ENCODE results near the gene CELA3B.

Gene CELA3B

DNA sequence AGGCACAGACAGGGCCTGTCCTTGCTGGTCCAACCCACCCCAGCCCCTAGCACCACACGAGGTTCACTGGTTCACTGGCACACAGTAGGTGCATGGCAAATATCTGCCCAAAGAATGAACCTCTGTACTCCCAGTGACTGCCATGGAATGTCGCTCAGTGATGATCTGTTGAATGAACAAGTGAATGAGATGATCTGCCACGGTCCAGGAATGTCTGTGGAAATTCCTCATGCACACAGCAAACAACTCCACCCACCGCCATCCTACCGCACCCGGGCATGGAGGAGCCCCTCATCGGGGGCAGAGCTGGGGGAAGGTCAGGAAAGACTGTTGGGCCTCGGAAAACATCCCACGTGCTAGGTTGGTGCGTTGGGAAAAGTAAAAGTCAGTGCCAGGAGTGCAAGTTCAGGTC is 41.4 kb upstream of the CELA3B start:
- TF ChIP-seq EZH2 (IDR thresholded peaks at IDR 0.05; ENCODE audit: borderline replicate concordance, low read depth, low read length, severe bottlenecking), result no peak
- TF ChIP-seq, protein P1, sequence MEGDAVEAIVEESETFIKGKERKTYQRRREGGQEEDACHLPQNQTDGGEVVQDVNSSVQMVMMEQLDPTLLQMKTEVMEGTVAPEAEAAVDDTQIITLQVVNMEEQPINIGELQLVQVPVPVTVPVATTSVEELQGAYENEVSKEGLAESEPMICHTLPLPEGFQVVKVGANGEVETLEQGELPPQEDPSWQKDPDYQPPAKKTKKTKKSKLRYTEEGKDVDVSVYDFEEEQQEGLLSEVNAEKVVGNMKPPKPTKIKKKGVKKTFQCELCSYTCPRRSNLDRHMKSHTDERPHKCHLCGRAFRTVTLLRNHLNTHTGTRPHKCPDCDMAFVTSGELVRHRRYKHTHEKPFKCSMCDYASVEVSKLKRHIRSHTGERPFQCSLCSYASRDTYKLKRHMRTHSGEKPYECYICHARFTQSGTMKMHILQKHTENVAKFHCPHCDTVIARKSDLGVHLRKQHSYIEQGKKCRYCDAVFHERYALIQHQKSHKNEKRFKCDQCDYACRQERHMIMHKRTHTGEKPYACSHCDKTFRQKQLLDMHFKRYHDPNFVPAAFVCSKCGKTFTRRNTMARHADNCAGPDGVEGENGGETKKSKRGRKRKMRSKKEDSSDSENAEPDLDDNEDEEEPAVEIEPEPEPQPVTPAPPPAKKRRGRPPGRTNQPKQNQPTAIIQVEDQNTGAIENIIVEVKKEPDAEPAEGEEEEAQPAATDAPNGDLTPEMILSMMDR (IDR thresholded peaks at IDR 0.05; ENCODE audit: borderline replicate concordance, extremely low read depth, low read length, poor library complexity, severe bottlenecking), result no peak
- Histone ChIP-seq H3K27me3 (ENCODE audit: insufficient read depth, low read length, poor library complexity) (no peaks in the 10 kb centered on the region), H3K36me3 (ENCODE audit: insufficient read depth, low read length) (no peaks in the 10 kb centered on the region), H3K9me3 (ENCODE audit: insufficient read depth, low read length, severe bottlenecking) (no peaks in the 10 kb centered on the region), H3K9ac (ENCODE audit: low read depth, low read length) (no peak overlapping the region), H4K20me1 (ENCODE audit: insufficient read depth, low read length) (no peaks in the 10 kb centered on the region), H3K4me1 (ENCODE audit: insufficient read depth, low read length) (no peaks in the 10 kb centered on the region), H3K79me2 (ENCODE audit: insufficient read depth, low read length) (no peaks in the 10 kb centered on the region), H3K4me2 (ENCODE audit: insufficient read depth, low read length) (no peak overlapping the region), H2AFZ (ENCODE audit: low read depth, low read length) (no peak overlapping the region), H3K27ac (ENCODE audit: low read length) (no peak overlapping the region), H3K4me3 (ENCODE audit: low read depth in 1 of 2, low read length in 2 of 2) (no peak overlapping the region)
- ATAC-seq (ENCODE audit: insufficient read depth, low read depth), result no peak
- no peak for DNase-seq

DNA sequence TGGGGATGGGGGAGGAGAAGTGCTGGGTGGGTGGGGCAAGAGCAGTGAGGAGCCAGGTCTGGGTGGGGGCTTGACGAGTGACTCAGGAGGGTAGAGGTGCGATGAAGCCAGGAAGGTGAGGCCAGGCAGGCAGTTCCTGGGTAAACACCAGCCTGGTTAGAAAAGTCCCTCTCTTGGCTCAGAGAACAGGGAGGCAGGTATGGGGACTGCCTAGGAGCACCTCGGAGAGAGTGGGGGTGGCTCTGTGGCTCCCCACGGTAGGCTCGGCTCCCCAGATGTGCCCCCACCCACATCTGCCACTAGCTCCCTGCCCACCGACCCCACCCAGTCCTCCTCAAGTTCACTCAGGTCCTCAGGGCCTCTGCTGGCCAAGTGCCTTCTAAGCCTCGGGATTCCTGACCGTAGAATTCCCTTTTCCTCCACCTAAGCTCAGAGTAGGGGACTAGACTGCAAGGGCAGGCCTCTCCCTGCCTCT is 40.9 kb upstream of the CELA3B start:
- H4K20me1 ChIP-seq (ENCODE audit: insufficient read depth, low read length), result no peaks in the 10 kb centered on the region
- H3K4me3 ChIP-seq (ENCODE audit: low read depth in 1 of 2, low read length in 2 of 2), result no peak overlapping the region
- ATAC-seq (ENCODE audit: insufficient read depth, low read depth) (no peak), DNase-seq (no peak)
- H3K27ac ChIP-seq (ENCODE audit: low read length), result no peak overlapping the region
- no peaks in the 10 kb centered on the region for H3K27me3 ChIP-seq (ENCODE audit: insufficient read depth, low read length, poor library complexity)
- H2AFZ ChIP-seq (ENCODE audit: low read depth, low read length), result no peak overlapping the region
- H3K79me2 ChIP-seq (ENCODE audit: insufficient read depth, low read length), result no peaks in the 10 kb centered on the region
- H3K4me1 ChIP-seq (ENCODE audit: insufficient read depth, low read length), result no peaks in the 10 kb centered on the region
- H3K9ac ChIP-seq (ENCODE audit: low read depth, low read length), result no peak overlapping the region
- TF ChIP-seq, protein P1 (IDR thresholded peaks at IDR 0.05; ENCODE audit: borderline replicate concordance, extremely low read depth, low read length, poor library complexity, severe bottlenecking), result no peak
- no peak for TF ChIP-seq EZH2 (IDR thresholded peaks at IDR 0.05; ENCODE audit: borderline replicate concordance, low read depth, low read length, severe bottlenecking)
- H3K36me3 ChIP-seq (ENCODE audit: insufficient read depth, low read length), result no peaks in the 10 kb centered on the region
- H3K4me2 ChIP-seq (ENCODE audit: insufficient read depth, low read length), result no peak overlapping the region
- H3K9me3 ChIP-seq (ENCODE audit: insufficient read depth, low read length, severe bottlenecking), result no peaks in the 10 kb centered on the region

DNA sequence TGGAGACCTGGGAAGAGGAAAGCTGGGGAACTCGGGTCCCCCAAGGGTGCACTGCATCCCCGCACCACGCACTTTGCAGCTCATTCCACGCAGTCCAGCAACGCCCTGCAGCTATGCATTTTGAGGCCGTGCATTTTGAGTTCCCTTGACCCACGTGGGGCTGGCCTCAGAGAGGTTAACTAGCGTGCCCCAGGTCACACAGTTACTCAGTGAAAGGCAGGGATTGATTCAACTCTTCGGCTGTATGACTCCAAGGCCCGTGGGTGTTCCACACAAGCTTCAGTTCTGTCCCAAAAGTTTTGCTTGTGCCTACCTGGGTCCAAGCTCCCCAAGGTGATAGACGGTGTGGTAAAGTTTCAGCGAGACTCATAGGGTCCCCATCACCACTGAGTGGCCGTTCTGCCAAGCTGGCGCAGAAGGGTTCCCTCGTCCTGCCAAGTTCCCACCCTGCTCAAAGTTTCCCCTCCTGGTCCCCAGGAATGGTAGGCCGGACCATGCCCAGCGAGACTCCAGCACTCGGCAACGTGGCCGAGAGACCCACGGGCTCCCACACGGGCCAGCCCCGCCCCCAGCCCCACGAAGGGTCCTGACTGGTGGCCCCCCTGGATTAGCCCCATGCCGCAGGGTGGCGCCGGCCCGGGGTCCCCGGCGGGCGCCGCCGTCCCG is 40.3 kb upstream of the CELA3B start:
- H3K4me3 ChIP-seq (ENCODE audit: low read depth in 1 of 2, low read length in 2 of 2), result no peak overlapping the region
- H3K9me3 ChIP-seq (ENCODE audit: insufficient read depth, low read length, severe bottlenecking), result no peaks in the 10 kb centered on the region
- no peak for ATAC-seq (ENCODE audit: insufficient read depth, low read depth)
- H3K4me2 ChIP-seq (ENCODE audit: insufficient read depth, low read length), result no peak overlapping the region
- DNase-seq, result no peak
- H4K20me1 ChIP-seq (ENCODE audit: insufficient read depth, low read length), result no peaks in the 10 kb centered on the region
- H3K27ac ChIP-seq (ENCODE audit: low read length), result no peak overlapping the region
- no peaks in the 10 kb centered on the region for H3K36me3 ChIP-seq (ENCODE audit: insufficient read depth, low read length)
- no peaks in the 10 kb centered on the region for H3K79me2 ChIP-seq (ENCODE audit: insufficient read depth, low read length)
- TF ChIP-seq EZH2 (IDR thresholded peaks at IDR 0.05; ENCODE audit: borderline replicate concordance, low read depth, low read length, severe bottlenecking), result no peak
- TF ChIP-seq, protein P1 (IDR thresholded peaks at IDR 0.05; ENCODE audit: borderline replicate concordance, extremely low read depth, low read length, poor library complexity, severe bottlenecking), result no peak
- no peak overlapping the region for H2AFZ ChIP-seq (ENCODE audit: low read depth, low read length)
- no peaks in the 10 kb centered on the region for H3K27me3 ChIP-seq (ENCODE audit: insufficient read depth, low read length, poor library complexity)
- H3K9ac ChIP-seq (ENCODE audit: low read depth, low read length), result no peak overlapping the region
- H3K4me1 ChIP-seq (ENCODE audit: insufficient read depth, low read length), result no peaks in the 10 kb centered on the region
